Placental epithelial cell (primary cell): Measurements from ENCODE around the gene PCSK1N. TPM values are rescaled to one million over a fixed set of nuclear protein-coding genes. Genes with fewer than 3 reads are reported as not detected.

Source experiments
- total RNA-seq: library from RNA; depleted of rRNA; stranded (reverse); fragments of >200 nt; gene quantifications from 2 replicates; pipeline ENCODE4 v1.2.3, GENCODE V29; 2012

PCSK1N gene
- total RNA-seq: 13.1 and 27.1 TPM in 2 replicates

GRCh38 chrX:48835524-48836329 is at the start of gene PCSK1N:
Gene PCSK1N (minus strand): TSS chrX:48835610. CDS start chrX:48835532, 78 bp downstream.

DNA sequence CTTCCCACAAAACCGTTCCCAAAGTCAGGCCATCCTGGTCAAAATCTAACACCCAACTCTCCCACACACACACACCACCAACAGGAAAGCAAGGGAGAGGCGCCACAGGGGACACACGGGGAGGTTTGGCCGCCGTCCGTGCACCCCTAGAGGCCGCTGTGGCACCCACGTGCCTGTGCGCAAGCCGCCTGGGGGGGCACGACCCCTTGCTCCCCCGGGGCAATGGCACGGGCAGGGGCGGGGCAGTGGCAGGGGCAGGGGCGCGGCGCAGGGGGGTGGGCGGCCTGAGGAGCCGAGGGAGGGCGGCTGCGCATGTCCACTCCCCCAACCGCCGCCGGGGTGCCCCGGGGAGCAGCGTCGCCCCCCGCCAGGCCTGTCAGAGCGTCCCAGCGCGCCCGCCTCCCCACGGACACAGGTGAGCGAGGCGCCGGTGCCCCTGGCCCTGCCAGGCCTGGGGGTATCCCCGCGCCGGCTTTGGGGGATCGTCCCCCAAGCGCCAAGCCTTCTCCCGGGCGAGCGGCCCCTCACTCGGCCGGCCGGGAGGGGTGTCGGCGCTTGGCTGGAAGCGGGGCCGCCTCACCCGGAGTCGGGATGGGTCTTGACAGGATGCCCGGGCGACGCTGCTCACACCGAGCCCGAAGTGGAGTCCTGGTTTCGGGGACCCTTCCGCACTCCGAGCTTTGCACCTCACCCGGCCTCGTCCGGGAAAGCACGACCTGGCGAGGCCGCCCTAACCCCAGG is 9.1 kb downstream of the PCSK1N start, which contains the start of gene ERAS:
Gene ERAS, plus strand, starts transcription at position 379 of the 741 bp plus-strand sequence. CDS start 2,611 bp downstream, outside the sequence.

DNA sequence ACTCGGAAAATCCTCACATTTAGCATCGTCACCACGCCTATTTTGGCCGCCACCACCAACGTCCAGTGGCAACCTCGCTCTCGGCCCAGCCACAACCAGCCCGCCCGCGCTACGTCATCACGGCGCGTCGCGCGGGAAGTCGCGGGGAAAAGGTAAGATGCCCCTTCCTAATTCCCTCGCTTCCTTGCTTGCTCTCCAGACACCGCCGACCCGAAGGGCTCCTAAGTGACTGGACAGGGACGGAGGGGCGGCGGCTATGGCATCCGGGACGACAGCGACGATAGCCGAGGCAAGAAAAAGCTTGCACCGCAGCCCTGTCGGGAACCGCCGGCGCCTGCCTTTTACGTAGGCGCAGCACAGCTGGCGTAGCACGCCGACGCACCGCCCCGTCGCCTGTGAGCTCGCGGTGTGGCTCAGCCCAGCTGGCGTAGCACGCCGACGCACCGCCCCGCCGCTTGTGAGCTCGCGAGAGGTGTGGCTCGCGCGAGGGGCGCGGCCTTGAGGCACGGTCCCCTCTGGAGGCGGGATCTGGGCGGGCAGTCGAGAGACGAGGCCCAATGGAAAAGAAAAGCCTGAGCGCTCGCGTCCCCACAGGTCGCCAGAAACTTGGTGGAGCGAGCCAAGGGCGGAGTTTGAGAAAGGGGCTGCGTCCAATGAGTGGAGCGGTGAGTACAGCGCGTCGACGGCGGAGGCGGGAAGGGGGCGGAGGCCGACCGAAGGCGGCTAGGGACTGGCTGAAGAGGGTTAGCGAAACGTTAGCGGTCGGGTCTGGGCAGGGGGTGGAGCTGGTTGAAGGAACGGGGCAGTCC is 33.9 kb downstream of the PCSK1N start, which contains the start of gene HDAC6:
Gene HDAC6, plus strand, starts transcription at position 788 of the 809 bp plus-strand sequence. CDS start 626 bp downstream, outside the sequence.

DNA sequence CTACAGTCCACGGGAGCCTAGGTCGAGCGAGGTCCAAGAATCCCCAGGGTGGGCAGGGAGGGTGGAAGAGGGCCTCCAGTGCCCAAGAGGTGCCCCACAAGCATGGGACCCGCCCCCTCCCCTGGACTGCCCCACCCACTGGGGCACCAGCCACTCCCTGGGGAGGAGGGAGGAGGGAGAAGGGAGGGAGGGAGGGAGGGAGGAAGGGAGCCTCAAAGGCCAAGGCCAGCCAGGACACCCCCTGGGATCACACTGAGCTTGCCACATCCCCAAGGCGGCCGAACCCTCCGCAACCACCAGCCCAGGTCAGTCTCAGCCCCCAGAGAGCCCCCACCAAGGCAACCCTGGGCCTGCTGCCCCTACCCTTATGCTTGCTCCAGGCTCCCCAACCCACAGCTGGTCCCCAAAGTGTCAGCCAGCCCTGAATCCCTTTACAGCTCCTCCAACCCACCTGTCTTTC is 49.0 kb downstream of the PCSK1N start, which contains the start of gene GATA1:
Gene GATA1, plus strand, starts transcription at position 250 of the 460 bp plus-strand sequence. CDS start 4,520 bp downstream, outside the sequence.

Other genes with a start within 250 kb of the PCSK1N start
- gene WDR13, start 238.1 kb downstream of the PCSK1N start, total RNA-seq: 159 and 163 TPM in 2 replicates
- gene WAS, start 151.8 kb downstream of the PCSK1N start, total RNA-seq: 0.39 TPM in 1 of 2 replicates, not detected in the other
- gene SUV39H1, start 138.9 kb downstream of the PCSK1N start, total RNA-seq: 6.7 TPM in 2 replicates
- gene GLOD5, start 73.9 kb downstream of the PCSK1N start, total RNA-seq: not detected in 2 replicates
- gene GATA1, start 49.0 kb downstream of the PCSK1N start, total RNA-seq: not detected in 2 replicates
- gene HDAC6, start 33.5 kb downstream of the PCSK1N start, total RNA-seq: 75.8 and 79.6 TPM in 2 replicates
- gene ERAS, start 9.1 kb downstream of the PCSK1N start, total RNA-seq: not detected in 2 replicates
- gene TIMM17B, start 62.2 kb upstream of the PCSK1N start, total RNA-seq: 58.8 and 60.9 TPM in 2 replicates
- gene PQBP1, start 62.3 kb upstream of the PCSK1N start, total RNA-seq: 47.9 and 62.4 TPM in 2 replicates
- gene SLC35A2, start 76.0 kb upstream of the PCSK1N start, total RNA-seq: 20.8 and 35.4 TPM in 2 replicates
- gene PIM2, start 83.4 kb upstream of the PCSK1N start, total RNA-seq: 5.9 and 8.5 TPM in 2 replicates
- 34.5 and 40.6 TPM in 2 replicates for gene OTUD5, start 122.0 kb upstream of the PCSK1N start, total RNA-seq
- 0.11 and 0.39 TPM in 2 replicates for gene KCND1, start 136.2 kb upstream of the PCSK1N start, total RNA-seq
- 13.3 and 15.3 TPM in 2 replicates for gene GRIPAP1, start 166.7 kb upstream of the PCSK1N start, total RNA-seq
- gene TFE3, start 207.7 kb upstream of the PCSK1N start, total RNA-seq: 55.4 and 62.0 TPM in 2 replicates
- gene CCDC120, start 223.4 kb upstream of the PCSK1N start, total RNA-seq: 8.2 and 9.3 TPM in 2 replicates
- 19.0 and 19.2 TPM in 2 replicates for gene PRAF2, start 238.4 kb upstream of the PCSK1N start, total RNA-seq
- 56.1 and 61.8 TPM in 2 replicates for gene WDR45, start 244.3 kb upstream of the PCSK1N start, total RNA-seq